Measurements from ENCODE around the gene MAP1LC3A. TPM values are rescaled to one million over a fixed set of nuclear protein-coding genes. Genes with fewer than 3 reads are reported as not detected.

The MAP1LC3A gene
- total and polyA plus RNA-seq, 2 donors (not counting 3 experiments of a cell fraction or from before 2014, with no cell fraction given), result 32.1 to 39.8 TPM

DNA sequence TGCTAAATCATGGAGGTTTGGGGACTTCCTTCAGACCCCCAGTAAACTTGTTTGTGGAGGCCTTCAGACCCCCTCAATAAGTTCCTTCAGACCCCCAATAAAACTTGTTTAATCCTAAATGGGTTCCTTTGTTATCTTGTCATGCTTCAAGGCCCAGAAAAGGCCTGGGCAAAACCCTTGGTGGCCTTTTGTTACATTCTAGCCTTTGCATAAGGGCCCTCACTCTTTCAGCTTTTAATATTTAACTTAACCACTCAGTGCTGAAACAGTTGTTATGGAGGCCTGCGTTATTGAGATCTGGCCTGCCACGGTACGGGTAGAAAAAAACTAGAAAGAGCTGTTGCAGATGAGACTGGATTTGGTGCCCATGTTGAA is 46.6 kb upstream of the MAP1LC3A start:
- BruUV-seq (replicated peaks), result no TSS peak
- dilution Hi-C loops (cut with MboI; ENCODE audit: extremely low pct_ligation_motif_present, low sequenced_read_pairs) (no loop called here), intact Hi-C loops (cut with micrococcal nuclease) (no loop called here)
- no peak overlapping the region for H3K9ac ChIP-seq (replicated peaks; ENCODE audit: extremely low read depth, insufficient read depth, low read length)
- H3K9me1 ChIP-seq (replicated peaks; ENCODE audit: control insufficient read depth, extremely low read depth, insufficient read depth, low read length), result no peaks in the 10 kb centered on the region
- FAIRE-seq (no peak), DNase-seq (ENCODE audit: low read depth, low spot score) (no peak)
- TF ChIP-seq, protein P1, sequence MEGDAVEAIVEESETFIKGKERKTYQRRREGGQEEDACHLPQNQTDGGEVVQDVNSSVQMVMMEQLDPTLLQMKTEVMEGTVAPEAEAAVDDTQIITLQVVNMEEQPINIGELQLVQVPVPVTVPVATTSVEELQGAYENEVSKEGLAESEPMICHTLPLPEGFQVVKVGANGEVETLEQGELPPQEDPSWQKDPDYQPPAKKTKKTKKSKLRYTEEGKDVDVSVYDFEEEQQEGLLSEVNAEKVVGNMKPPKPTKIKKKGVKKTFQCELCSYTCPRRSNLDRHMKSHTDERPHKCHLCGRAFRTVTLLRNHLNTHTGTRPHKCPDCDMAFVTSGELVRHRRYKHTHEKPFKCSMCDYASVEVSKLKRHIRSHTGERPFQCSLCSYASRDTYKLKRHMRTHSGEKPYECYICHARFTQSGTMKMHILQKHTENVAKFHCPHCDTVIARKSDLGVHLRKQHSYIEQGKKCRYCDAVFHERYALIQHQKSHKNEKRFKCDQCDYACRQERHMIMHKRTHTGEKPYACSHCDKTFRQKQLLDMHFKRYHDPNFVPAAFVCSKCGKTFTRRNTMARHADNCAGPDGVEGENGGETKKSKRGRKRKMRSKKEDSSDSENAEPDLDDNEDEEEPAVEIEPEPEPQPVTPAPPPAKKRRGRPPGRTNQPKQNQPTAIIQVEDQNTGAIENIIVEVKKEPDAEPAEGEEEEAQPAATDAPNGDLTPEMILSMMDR (IDR thresholded peaks at IDR 0.05; ENCODE audit: extremely low read depth in 1 of 2, insufficient read depth in 1 of 2, low read depth in 1 of 2, low read length in 2 of 2), result no peak
- TF ChIP-seq GATA2 (IDR thresholded peaks at IDR 0.05; ENCODE audit: insufficient read depth, insufficient read length, low read depth, low read length), result no peak
- no peak for TF ChIP-seq MYC (IDR thresholded peaks at IDR 0.05; ENCODE audit: low read depth, low read length)
- TF ChIP-seq POLR2A (IDR thresholded peaks at IDR 0.05; ENCODE audit: low read depth, low read length), result no peak
- TF ChIP-seq FOS (IDR thresholded peaks at IDR 0.05; ENCODE audit: borderline replicate concordance, insufficient read depth, low read length), result no peak
- TF ChIP-seq POLR2AphosphoS5 (IDR thresholded peaks at IDR 0.05; ENCODE audit: insufficient read depth, low read depth, low read length), result no peak
- no peak for TF ChIP-seq EZH2 (IDR thresholded peaks at IDR 0.05; ENCODE audit: borderline replicate concordance, low read depth, low read length, severe bottlenecking)
- no peak for TF ChIP-seq JUN (IDR thresholded peaks at IDR 0.05; ENCODE audit: borderline replicate concordance, insufficient read depth, insufficient read length, low read depth)
- TF ChIP-seq, protein P2, sequence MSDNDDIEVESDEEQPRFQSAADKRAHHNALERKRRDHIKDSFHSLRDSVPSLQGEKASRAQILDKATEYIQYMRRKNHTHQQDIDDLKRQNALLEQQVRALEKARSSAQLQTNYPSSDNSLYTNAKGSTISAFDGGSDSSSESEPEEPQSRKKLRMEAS (IDR thresholded peaks at IDR 0.05; ENCODE audit: insufficient read depth, insufficient read length), result no peak
- H2AFZ ChIP-seq (ENCODE audit: low read depth, low read length), result no peak overlapping the region
- H3K4me3 ChIP-seq (replicated peaks in 1 of 3; ENCODE audit: insufficient read depth in 1 of 3, low read depth in 1 of 3, low read length in 3 of 3), result no peak overlapping the region
- peaks cover 4% of the 10 kb centered on the region for H3K79me2 ChIP-seq (ENCODE audit: control insufficient read depth, insufficient read depth, low read length)
- ChIA-PET CTCF (interaction anchor here (0.8 to 1.3 kb wide), 3 partner anchors 11 to 199 kb away, joined by 3 to 5 read pairs (median 4); no protein-coding TSS in a partner anchor), POLR2A (no interaction called here)
- H3K4me1 ChIP-seq (ENCODE audit: control insufficient read depth, extremely low read depth, insufficient read depth, low read length), result peaks cover 8% of the 10 kb centered on the region
- no peaks in the 10 kb centered on the region for H4K20me1 ChIP-seq (replicated peaks; ENCODE audit: control insufficient read depth, extremely low read depth, insufficient read depth, low read length)
- H3K4me2 ChIP-seq (ENCODE audit: insufficient read depth, low read length), result no peak overlapping the region
- no peaks in the 10 kb centered on the region for H3K9me3 ChIP-seq (replicated peaks; ENCODE audit: control insufficient read depth, insufficient read depth, low read length)
- no peaks in the 10 kb centered on the region for H3K27me3 ChIP-seq (ENCODE audit: control insufficient read depth in 2 of 2, insufficient read depth in 2 of 2, low read length in 2 of 2)
- H3K27ac ChIP-seq (ENCODE audit: insufficient read depth, low read depth, low read length), result no peak overlapping the region
- peaks cover 5 to 12% of the 10 kb centered on the region in 2 experiments for H3K36me3 ChIP-seq (ENCODE audit: control insufficient read depth in 2 of 2, extremely low read depth in 1 of 2, insufficient read depth in 2 of 2, low read length in 2 of 2)

Measured in endothelial cell of umbilical vein (primary cell).